IMR-90 (cell line): ENCODE data around the gene ZNF625.

Source experiments
- CEBPB ChIP-seq: IDR thresholded peaks from 2 replicates; pipeline ENCODE4 v1.6.1; 2012; ENCODE audit warnings: low read depth, low read length, improper control_type of control experiment
- CHD1 ChIP-seq: IDR thresholded peaks from 2 replicates; pipeline ENCODE4 v1.6.1; 2012; ENCODE audit warnings: low read depth, low read length, improper control_type of control experiment
- CTCF ChIP-seq: conservative IDR thresholded peaks from 2 replicates; pipeline ENCODE4 v1.5.1; 2012; ENCODE audit warnings: mild to moderate bottlenecking, low read depth, low read length, improper control_type of control experiment
- FOS ChIP-seq: fragments of 150-350 bp; IDR thresholded peaks from 2 replicates; pipeline ENCODE4 v1.6.1; 2016; ENCODE audit warnings: low read depth, low read length
- POLR2A ChIP-seq: IDR thresholded peaks from 2 replicates; pipeline ENCODE4 v1.6.1; 2012; ENCODE audit warnings: mild to moderate bottlenecking, low read depth, low read length
- SMC3 ChIP-seq: fragments of 150-350 bp; IDR thresholded peaks from 2 replicates; pipeline ENCODE4 v1.6.1; 2016; ENCODE audit warnings: low read depth, mild to moderate bottlenecking, antibody characterized with exemption, low read length, moderate library complexity

DNA sequence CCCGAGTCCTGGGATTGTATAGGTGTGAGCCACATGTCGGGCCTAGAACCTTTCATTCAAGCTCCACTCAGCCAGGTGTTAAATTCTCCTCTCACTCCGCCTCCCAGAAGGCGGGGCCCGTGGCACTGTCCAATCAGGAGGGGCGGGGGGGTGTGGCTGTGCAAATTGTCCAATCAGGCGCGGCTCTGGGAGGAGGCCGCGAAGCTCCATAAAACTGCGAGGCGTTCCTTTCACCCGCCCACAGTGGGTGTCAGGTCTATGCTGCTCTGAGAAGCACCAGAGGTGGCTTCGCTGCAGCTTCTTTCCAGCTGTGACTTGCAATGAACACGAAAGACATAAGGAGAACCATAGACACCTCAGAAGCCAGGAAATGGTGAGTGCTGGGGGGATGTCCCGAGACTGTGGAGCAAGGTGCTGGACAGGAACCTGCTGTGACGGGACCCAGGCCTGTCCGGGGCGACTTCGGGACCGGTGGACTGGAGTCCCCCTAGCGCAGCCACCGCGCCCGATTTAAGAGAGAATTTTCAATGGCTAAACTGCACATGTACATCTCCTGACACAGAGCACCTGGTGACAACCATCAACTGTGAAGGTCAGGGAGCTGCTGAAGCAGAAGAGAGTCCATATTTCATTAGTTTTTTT is 3.4 kb upstream of the ZNF625 start:
- no peak for TF ChIP-seq POLR2A
- no peak for TF ChIP-seq CTCF
- TF ChIP-seq CEBPB, result no peak
- TF ChIP-seq SMC3, result no peak
- TF ChIP-seq CHD1, result no peak
- no peak for TF ChIP-seq FOS
